Measurements from ENCODE around the gene TSPAN10. TPM values are rescaled to one million over a fixed set of nuclear protein-coding genes. Genes with fewer than 3 reads are reported as not detected.

TSPAN10 gene
- total and polyA plus RNA-seq, 2 of the 8 experiments (the other 6 are each of a cell fraction or from before 2014, with no cell fraction given): 0.99 to 1.1 TPM

GRCh38 chr17:81644976-81645952 lies 8.3 kb downstream of the TSPAN10 start:
- no peaks in the 10 kb centered on the region for H3K9me3 ChIP-seq (ENCODE audit: insufficient read depth in 2 of 2, low read depth in 1 of 2, low read length in 1 of 2)
- H4K8ac ChIP-seq (ENCODE audit: extremely low read depth, insufficient read depth, low read length): no peak overlapping the region
- H2BK12ac ChIP-seq (ENCODE audit: low read depth, low read length): no peak overlapping the region
- peaks cover 10% of the 10 kb centered on the region for H3K23me2 ChIP-seq (ENCODE audit: low read depth, low read length)
- 89% methylated on average over 29 of the region's 29 CpGs; no CpG with 5 or more reads in 1 of the 2 experiments for WGBS, 2 experiments (ENCODE audit: extremely low coverage in 1 of 2, insufficient coverage in 1 of 2, insufficient read length in 1 of 2, insufficient replicate concordance in 2 of 2, low coverage in 1 of 2, low lambda C conversion rate in 2 of 2, missing lambda C conversion rate in 1 of 2)
- no peak overlapping the region for H3K27ac ChIP-seq (ENCODE audit: low read depth, low read length)
- H2BK20ac ChIP-seq (ENCODE audit: low read length): no peak overlapping the region; the same call in 1 of the 2 replicates
- POLR2A ChIA-PET (ENCODE audit: partially characterized antibody): interaction anchor here (1.1 to 4.4 kb wide), 3 partner anchors 12 to 19 kb away, joined by 3 to 23 read pairs (median 16); partner anchors contain the start of gene PDE6G
- H3K4me3 ChIP-seq (ENCODE audit: extremely low read depth in 1 of 4, insufficient read depth in 2 of 4, low read depth in 3 of 4, low read length in 4 of 4): no peak overlapping the region
- H4K91ac ChIP-seq (replicated peaks; ENCODE audit: insufficient read length, low read length): no peak overlapping the region
- H2AFZ ChIP-seq (ENCODE audit: low read length): no peak overlapping the region
- DNase-seq (ENCODE audit: low read depth in 1 of 2, low spot score in 2 of 2): no peak
- H3K36me3 ChIP-seq (ENCODE audit: control insufficient read depth in 2 of 4, insufficient read depth in 4 of 4, low read length in 3 of 4): peaks cover 0 to 3% (median 1%) of the 10 kb centered on the region in 4 experiments; a peak in 3 of 8 replicates
- no peak for FAIRE-seq
- peaks cover 0 to 2% of the 10 kb centered on the region in 2 experiments for H4K20me1 ChIP-seq (replicated peaks in 1 of 2; ENCODE audit: control insufficient read depth in 1 of 2, insufficient read depth in 2 of 2, low read length in 2 of 2)
- no peak overlapping the region for H3K9ac ChIP-seq (replicated peaks in 1 of 4; ENCODE audit: extremely low read depth in 1 of 4, low read depth in 3 of 4, low read length in 3 of 4)
- H3K79me2 ChIP-seq (ENCODE audit: control insufficient read depth in 1 of 2, insufficient read depth in 2 of 2, low read length in 2 of 2): no peaks in the 10 kb centered on the region
- peak overlapping the region; percentile 84; the same call in 1 of the 2 replicates for H2BK15ac ChIP-seq (ENCODE audit: low read length)
- peak overlapping the region; percentile 7; the same call in 1 of the 2 replicates for H2AK5ac ChIP-seq (ENCODE audit: low read depth, low read length)
- H3K18ac ChIP-seq (ENCODE audit: extremely low read depth, low read length): no peak overlapping the region
- no peak overlapping the region for H3K23ac ChIP-seq (ENCODE audit: insufficient read length)
- H3K4me1 ChIP-seq (replicated peaks in 1 of 4; ENCODE audit: control insufficient read depth in 3 of 4, insufficient read depth in 4 of 4, low read length in 3 of 4): peaks cover 0 to 14% (median 1%) of the 10 kb centered on the region in 4 experiments; a peak in 4 of 7 replicates
- no peak overlapping the region for H2BK120ac ChIP-seq (replicated peaks; ENCODE audit: low read depth, low read length)
- CTCF ChIA-PET (ENCODE audit: partially characterized antibody): interaction anchor here (0.6 to 3.5 kb wide), 4 partner anchors 15 to 284 kb away, joined by 3 to 9 read pairs (median 3); no protein-coding TSS in a partner anchor
- H2BK5ac ChIP-seq (ENCODE audit: low read depth, low read length): no peak overlapping the region
- H3K27me3 ChIP-seq (replicated peaks in 1 of 4; ENCODE audit: control insufficient read depth in 3 of 4, extremely low read depth in 1 of 4, insufficient read depth in 3 of 4, low read length in 3 of 4): peaks cover 2 to 15% (median 9%) of the 10 kb centered on the region in 4 experiments; a peak in 5 of 7 replicates
- peak overlapping the region; percentile 38 for H3K4ac ChIP-seq (replicated peaks; ENCODE audit: insufficient read length, low read depth, low read length)
- H3K4me2 ChIP-seq (ENCODE audit: insufficient read depth in 1 of 2, low read depth in 2 of 2, low read length in 2 of 2): no peak overlapping the region
- no peak overlapping the region for H3K56ac ChIP-seq (replicated peaks; ENCODE audit: insufficient read length, low read depth, low read length)
- no peak overlapping the region for H3K14ac ChIP-seq (ENCODE audit: insufficient read length)
- H3K79me1 ChIP-seq (ENCODE audit: low read depth, low read length): peaks cover 3% of the 10 kb centered on the region; the same call in 1 of the 2 replicates
- no peak overlapping the region for H4K5ac ChIP-seq (ENCODE audit: insufficient read length, low read depth, low read length)
- TF ChIP-seq ATF3 (IDR thresholded peaks at IDR 0.05; ENCODE audit: insufficient read depth, low read depth, low read length): no peak
- TF ChIP-seq MAFK (IDR thresholded peaks at IDR 0.05; ENCODE audit: low read depth, low read length): no peak
- TF ChIP-seq EGR1 (IDR thresholded peaks at IDR 0.05; ENCODE audit: borderline replicate concordance, low read depth, low read length): no peak
- TF ChIP-seq JUN (IDR thresholded peaks at IDR 0.05; ENCODE audit: low read depth, low read length): no peak
- TF ChIP-seq PHF8 (conservative IDR thresholded peaks at IDR 0.05; ENCODE audit: low read depth, low read length): no peak
- TF ChIP-seq TBP (IDR thresholded peaks at IDR 0.05; ENCODE audit: low read depth, low read length): no peak
- TF ChIP-seq SUZ12 (IDR thresholded peaks at IDR 0.05; ENCODE audit: low read length): no peak
- no peak for TF ChIP-seq ASH2L (IDR thresholded peaks at IDR 0.05; ENCODE audit: low read length)
- TF ChIP-seq GTF2F1 (IDR thresholded peaks at IDR 0.05; ENCODE audit: borderline replicate concordance, low read depth, low read length): no peak
- TF ChIP-seq MAX (IDR thresholded peaks at IDR 0.05): no peak

Measured in H1 (cell line).